ENCODE data around the gene NPTN.

The NPTN gene

DNA sequence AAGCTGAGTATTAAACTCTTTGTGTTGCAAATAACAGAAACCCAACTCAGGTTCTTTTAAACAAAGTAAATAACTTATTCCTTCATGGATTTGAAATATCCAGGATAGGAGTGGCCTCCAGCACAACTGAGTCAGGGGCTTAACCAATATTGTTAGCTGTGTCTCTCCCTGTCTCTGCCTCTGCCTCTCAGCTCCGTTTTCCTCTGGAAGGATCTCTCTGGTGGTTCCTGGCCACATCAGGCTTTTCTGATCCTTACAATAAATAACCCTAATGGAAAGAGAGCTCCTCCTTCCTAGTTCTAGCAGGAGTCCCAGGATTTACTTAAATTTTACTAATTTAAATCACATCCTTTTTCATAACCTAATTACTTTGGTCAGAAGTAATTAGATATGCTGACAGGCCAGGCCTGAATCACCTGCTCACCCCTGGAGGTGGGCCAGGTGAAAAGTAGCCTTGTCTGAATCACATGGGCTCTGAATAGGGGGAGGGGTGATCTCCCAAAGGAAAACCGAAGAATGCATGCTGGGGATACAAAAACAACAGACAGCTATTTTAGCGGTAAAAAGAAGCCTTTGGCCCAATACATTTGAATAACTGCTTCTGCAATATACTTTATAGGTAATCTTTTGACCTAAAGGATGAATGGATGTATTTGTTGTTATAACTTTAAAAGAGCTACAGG is 114.9 kb downstream of the NPTN start:
- no peak for DNase-seq (ENCODE audit: low spot score)

DNA sequence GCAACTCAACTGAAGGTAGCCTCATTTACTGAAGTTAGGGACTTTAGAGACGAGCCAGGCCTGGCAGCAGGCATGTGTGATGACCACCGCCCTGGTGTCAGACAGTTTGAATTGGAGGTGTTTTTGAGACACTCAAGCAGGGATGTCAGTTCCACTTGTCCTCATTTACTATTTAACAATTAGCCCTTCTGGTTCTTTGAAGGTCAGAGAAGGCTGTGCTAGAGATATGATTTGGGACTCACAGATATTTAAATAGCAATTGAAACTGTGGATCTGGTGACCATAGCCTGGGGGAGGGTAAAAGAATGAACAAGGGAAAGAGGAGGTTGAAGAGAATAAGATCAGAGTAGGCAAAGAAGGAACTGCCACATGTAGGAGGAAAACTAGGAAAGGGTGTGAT is 115.6 kb downstream of the NPTN start:
- no peak for DNase-seq (ENCODE audit: low spot score)

DNA sequence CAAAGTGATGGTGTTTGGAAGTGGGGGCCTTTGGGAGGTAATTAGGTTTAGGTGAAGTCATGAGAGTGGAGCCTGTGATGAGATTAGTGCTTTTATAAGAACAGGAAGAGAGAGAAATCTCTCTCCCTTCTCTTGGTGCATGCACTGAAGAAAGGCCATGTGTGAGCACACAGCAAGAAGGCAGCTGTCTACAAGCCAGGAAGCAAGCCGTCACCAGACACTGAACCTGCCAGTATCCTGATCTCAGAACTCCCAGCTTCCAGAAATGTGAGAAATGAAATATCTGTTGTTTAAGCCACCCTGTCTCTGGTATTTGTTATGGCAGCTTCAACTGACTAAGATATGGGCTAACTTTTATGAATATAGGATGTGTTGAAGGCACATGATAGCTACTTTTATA is 117.7 kb downstream of the NPTN start:
- no peak for DNase-seq (ENCODE audit: low spot score)

Measured in LoVo (cell line).